Right forelimb (tissue), 1 donor: ENCODE results near the gene KCND3.

Experiments used
- DNase-seq: peaks from one replicate; pipeline ENCODE4 v3.0.0-alpha.2; 2018

Gene KCND3

GRCh38 chr1:111737216-111738132 lies 252.0 kb downstream of the KCND3 start:
- DNase-seq: no peak

GRCh38 chr1:111736548-111737215 lies 252.8 kb downstream of the KCND3 start:
- no peak for DNase-seq

- DNase-seq: no peak
Observed at GRCh38 chr1:111735858-111736544, 253.5 kb downstream of the KCND3 start.

GRCh38 chr1:111735321-111735720 lies 254.1 kb downstream of the KCND3 start:
- DNase-seq: no peak

GRCh38 chr1:111734856-111735255 lies 254.6 kb downstream of the KCND3 start:
- no peak for DNase-seq

GRCh38 chr1:111734426-111734825 lies 255.0 kb downstream of the KCND3 start:
- no peak for DNase-seq

- no peak for DNase-seq
Observed at GRCh38 chr1:111733992-111734341, 255.5 kb downstream of the KCND3 start.

GRCh38 chr1:111733183-111733991 lies 256.1 kb downstream of the KCND3 start:
- peak; percentile 75 for DNase-seq

GRCh38 chr1:111732718-111733117 lies 256.8 kb downstream of the KCND3 start:
- no peak for DNase-seq

- DNase-seq: no peak
Observed at GRCh38 chr1:111731956-111732355, 257.5 kb downstream of the KCND3 start.

GRCh38 chr1:111730706-111731105 lies 258.8 kb downstream of the KCND3 start:
- DNase-seq: no peak

- DNase-seq: no peak
Observed at GRCh38 chr1:111729946-111730681, 259.4 kb downstream of the KCND3 start.

GRCh38 chr1:111729271-111729921 lies 260.1 kb downstream of the KCND3 start:
- peak; percentile 70 for DNase-seq

- no peak for DNase-seq
Observed at GRCh38 chr1:111727056-111727455, 262.4 kb downstream of the KCND3 start.

GRCh38 chr1:111725192-111725591 lies 264.3 kb downstream of the KCND3 start:
- no peak for DNase-seq

GRCh38 chr1:111723871-111724270 lies 265.6 kb downstream of the KCND3 start:
- no peak for DNase-seq

- DNase-seq: no peak
Observed at GRCh38 chr1:111723091-111723806, 266.2 kb downstream of the KCND3 start.

- DNase-seq: no peak
Observed at GRCh38 chr1:111720977-111721786, 268.3 kb downstream of the KCND3 start.
